H1 (cell line): Measurements from ENCODE around the gene CCDC78. TPM values are rescaled to one million over a fixed set of nuclear protein-coding genes. Genes with fewer than 3 reads are reported as not detected.
A peak's percentile ranks its signal among the peaks of the same experiment; 100 is the strongest.

Experiments used
- CTCF ChIA-PET: fragments of 300-600 bp; sonication (Branson Sonifier 250); formaldehyde crosslinking; loops from one replicate; lab custom pipeline; 2021; ENCODE audit not compliant: partially characterized antibody; lab: Charles Lee
- POLR2A ChIA-PET: fragments of 300-600 bp; sonication (Branson Sonifier 250); formaldehyde crosslinking; loops from one replicate; lab custom pipeline; 2021; ENCODE audit warnings: inconsistent platforms; ENCODE audit not compliant: partially characterized antibody; lab: Charles Lee
- DNase-seq, 2 experiments: peaks; one replicate each; pipeline versions ENCODE4 v3.0.0 to v3.0.0-alpha.2; 2010 to 2022; ENCODE audit warnings: low spot score in 2 of 2, low read depth in 1 of 2, mixed read lengths in 1 of 2
- FAIRE-seq: peaks from 2 replicates; lab custom pipeline; 2011; peaks lifted over from hg19 to GRCh38; lab: Jason Lieb, UNC
- H2AFZ ChIP-seq: 2 replicates; pipeline ENCODE4 v1.8.1; 2012; ENCODE audit warnings: low read length, inconsistent platforms
- H2AK5ac ChIP-seq: 2 replicates; pipeline ENCODE4 v1.6.1; 2013; ENCODE audit warnings: low read depth, low read length
- H2BK120ac ChIP-seq: replicated peaks from 2 replicates; pipeline ENCODE3; 2013; ENCODE audit warnings: low read depth, low read length, inconsistent platforms
- H2BK12ac ChIP-seq: 2 replicates; pipeline ENCODE4 v1.6.1; 2013; ENCODE audit warnings: low read depth, low read length
- H2BK15ac ChIP-seq: 2 replicates; pipeline ENCODE4 v1.6.1; 2013; ENCODE audit warnings: low read length
- H2BK20ac ChIP-seq: 2 replicates; pipeline ENCODE4 v1.6.1; 2013; ENCODE audit warnings: low read length
- H2BK5ac ChIP-seq: 2 replicates; pipeline ENCODE4 v1.6.1; 2013; ENCODE audit warnings: low read depth, low read length
- H3K14ac ChIP-seq: 2 replicates; pipeline ENCODE4 v1.6.1; 2013; ENCODE audit warnings: inconsistent platforms; ENCODE audit not compliant: insufficient read length
- H3K18ac ChIP-seq: 2 replicates; pipeline ENCODE4 v1.6.1; 2013; ENCODE audit warnings: low read length; ENCODE audit errors: extremely low read depth
- H3K23ac ChIP-seq: 2 replicates; pipeline ENCODE4 v1.6.1; 2013; ENCODE audit warnings: inconsistent platforms; ENCODE audit not compliant: insufficient read length
- H3K23me2 ChIP-seq: 2 replicates; pipeline ENCODE4 v1.6.1; 2013; ENCODE audit warnings: low read depth, low read length
- H3K27ac ChIP-seq: 2 replicates; pipeline ENCODE4 v1.6.1; 2011; ENCODE audit warnings: low read depth, low read length, inconsistent platforms
- H3K27me3 ChIP-seq, 4 experiments: replicated peaks in 1 of 4; 1 replicate in 1 of 4; 2 replicates in 3 of 4; pipeline versions ENCODE4 v1.6.1 to v1.8.1; 2011 to 2013; ENCODE audit warnings: low read length in 3 of 4, mild to moderate bottlenecking in 3 of 4, inconsistent platforms in 2 of 4, mixed read lengths in 2 of 4, moderate library complexity in 1 of 4; ENCODE audit not compliant: control insufficient read depth in 3 of 4, insufficient read depth in 3 of 4; ENCODE audit errors: extremely low read depth in 1 of 4
- H3K36me3 ChIP-seq, 4 experiments: 2 replicates each; pipeline versions ENCODE4 v1.6.1 to v1.8.1; 2011 to 2013; ENCODE audit warnings: mild to moderate bottlenecking in 4 of 4, low read length in 3 of 4, moderate library complexity in 2 of 4, control low read depth in 1 of 4, inconsistent platforms in 1 of 4; ENCODE audit not compliant: insufficient read depth in 4 of 4, control insufficient read depth in 2 of 4
- H3K4ac ChIP-seq: replicated peaks from 2 replicates; pipeline ENCODE3; 2013; ENCODE audit warnings: low read length, low read depth, mixed read lengths, inconsistent platforms; ENCODE audit not compliant: insufficient read length
- H3K4me1 ChIP-seq, 4 experiments: replicated peaks in 1 of 4; 1 replicate in 1 of 4; 2 replicates in 3 of 4; pipeline versions ENCODE4 v1.6.1 to v1.8.1; 2011 to 2013; ENCODE audit warnings: low read length in 3 of 4, inconsistent platforms in 2 of 4, mixed read lengths in 1 of 4; ENCODE audit not compliant: insufficient read depth in 4 of 4, control insufficient read depth in 3 of 4
- H3K4me2 ChIP-seq, 2 experiments: 2 replicates each; pipeline versions ENCODE4 v1.6.1 to v1.8.1; 2011 to 2013; ENCODE audit warnings: low read depth in 2 of 2, low read length in 2 of 2, control low read depth in 1 of 2, inconsistent platforms in 1 of 2, mild to moderate bottlenecking in 1 of 2; ENCODE audit not compliant: insufficient read depth in 1 of 2
- H3K4me3 ChIP-seq, 4 experiments: fragments of 200-600, 300-600 bp in 1 of 4; sonication (generic), shearing (Covaris generic), sonication (Bioruptor Twin) in 1 of 4; 2 replicates each; pipeline versions ENCODE4 v1.5.1 to v1.8.1; 2011 to 2016; ENCODE audit warnings: low read length in 4 of 4, low read depth in 3 of 4, control low read depth in 2 of 4, inconsistent platforms in 2 of 4, mild to moderate bottlenecking in 2 of 4, mixed read lengths in 1 of 4, moderate library complexity in 1 of 4; ENCODE audit not compliant: insufficient read depth in 2 of 4; ENCODE audit errors: extremely low read depth in 1 of 4
- H3K56ac ChIP-seq: replicated peaks from 2 replicates; pipeline ENCODE3; 2013; ENCODE audit warnings: low read depth, mild to moderate bottlenecking, mixed read lengths, low read length, inconsistent platforms; ENCODE audit not compliant: insufficient read length
- H3K79me1 ChIP-seq: 2 replicates; pipeline ENCODE4 v1.6.1; 2013; ENCODE audit warnings: low read depth, low read length, control low read depth
- H3K79me2 ChIP-seq, 2 experiments: 2 replicates each; pipeline versions ENCODE4 v1.6.1 to v1.8.1; 2012 to 2013; ENCODE audit warnings: low read length in 2 of 2, mild to moderate bottlenecking in 2 of 2, inconsistent platforms in 1 of 2; ENCODE audit not compliant: insufficient read depth in 2 of 2, control insufficient read depth in 1 of 2
- H3K9ac ChIP-seq, 4 experiments: replicated peaks in 1 of 4; 1 replicate in 1 of 4; 2 replicates in 3 of 4; pipeline versions ENCODE4 v1.6.1 to v1.8.1; 2011 to 2013; ENCODE audit warnings: low read depth in 3 of 4, low read length in 3 of 4, control low read depth in 2 of 4, mild to moderate bottlenecking in 2 of 4, moderate library complexity in 2 of 4, inconsistent platforms in 1 of 4; ENCODE audit errors: extremely low read depth in 1 of 4
- H3K9me3 ChIP-seq, 2 experiments: 2 replicates each; pipeline versions ENCODE4 v1.6.1 to v1.8.1; 2012 to 2013; ENCODE audit warnings: mild to moderate bottlenecking in 2 of 2, moderate library complexity in 2 of 2, control low read depth in 1 of 2, inconsistent platforms in 1 of 2, low read depth in 1 of 2, low read length in 1 of 2, mixed read lengths in 1 of 2; ENCODE audit not compliant: insufficient read depth in 2 of 2
- H4K20me1 ChIP-seq, 2 experiments: replicated peaks in 1 of 2; 2 replicates each; pipeline versions ENCODE3 to v1.8.1; 2011 to 2013; ENCODE audit warnings: inconsistent platforms in 2 of 2, low read length in 2 of 2, mild to moderate bottlenecking in 1 of 2; ENCODE audit not compliant: insufficient read depth in 2 of 2, control insufficient read depth in 1 of 2
- H4K5ac ChIP-seq: 2 replicates; pipeline ENCODE4 v1.6.1; 2013; ENCODE audit warnings: low read length, low read depth, mixed read lengths, inconsistent platforms; ENCODE audit not compliant: insufficient read length
- H4K8ac ChIP-seq: 2 replicates; pipeline ENCODE4 v1.8.0; 2013; ENCODE audit warnings: mild to moderate bottlenecking, moderate library complexity, low read length, inconsistent platforms; ENCODE audit not compliant: insufficient read depth; ENCODE audit errors: extremely low read depth
- H4K91ac ChIP-seq: replicated peaks from 2 replicates; pipeline ENCODE3; 2013; ENCODE audit warnings: low read length, mixed read lengths, inconsistent platforms; ENCODE audit not compliant: insufficient read length
- ASH2L ChIP-seq: fragments of 200-600, 300-600 bp; sonication (generic); IDR thresholded peaks from one replicate; pipeline ENCODE4 v1.7.1; 2017; ENCODE audit warnings: low read length
- GABPA ChIP-seq: IDR thresholded peaks from 2 replicates; pipeline ENCODE4 v1.6.1; 2011; ENCODE audit warnings: mild to moderate bottlenecking, low read length, moderate library complexity, borderline replicate concordance; ENCODE audit not compliant: insufficient read depth
- KDM4A ChIP-seq: IDR thresholded peaks from one replicate; pipeline ENCODE4 v1.7.1; 2012; ENCODE audit warnings: low read depth, mild to moderate bottlenecking, moderate library complexity, low read length, inconsistent platforms; ENCODE audit not compliant: severe bottlenecking
- POU5F1 ChIP-seq: IDR thresholded peaks from 2 replicates; pipeline ENCODE4 v1.6.1; 2011; ENCODE audit warnings: low read depth, mild to moderate bottlenecking, low read length, moderate library complexity
- TAF1 ChIP-seq: IDR thresholded peaks from 2 replicates; pipeline ENCODE4 v1.6.1; 2011; ENCODE audit warnings: mild to moderate bottlenecking, low read depth, low read length
- WGBS, 2 experiments: shearing (Covaris generic) in 1 of 2; methylation state at CpG; one replicate each; pipeline versions ENCODE4 v1.1.6 to v1.1.7; 2013 to 2015; ENCODE audit warnings: low lambda C conversion rate in 2 of 2, mixed read lengths in 2 of 2, inconsistent platforms in 1 of 2, low coverage in 1 of 2, missing lambda C conversion rate in 1 of 2; ENCODE audit not compliant: insufficient replicate concordance in 2 of 2, insufficient coverage in 1 of 2, insufficient read length in 1 of 2; ENCODE audit errors: extremely low coverage in 1 of 2, missing lambda C conversion rate in 1 of 2; 5-methylcytosine and 5-hydroxymethylcytosine counted together
- polyA plus RNA-seq, 7 experiments: library from polyadenylated mRNA; depleted of rRNA in 3 of 7; stranded (reverse) in 5 of 7; unstranded in 2 of 7; fragments of >200 nt in 5 of 7; fragments of 200-250 nt in 2 of 7; gene quantifications; 1 replicate in 5 of 7; 2 replicates in 1 of 7; 4 replicates in 1 of 7; pipeline versions ENCODE4 v1.2.1 to v1.2.3, GENCODE V29; 2011 to 2013; ENCODE audit warnings: missing spikeins in 2 of 7, mixed read lengths in 2 of 7
- total RNA-seq: library from RNA; stranded (reverse); fragmentation: NEBNext Ultra II Directional; extraction: Animal tissue kit (Norgen Biotek cat#: 25700); gene quantifications from 2 replicates; pipeline ENCODE4 v1.2.1, GENCODE V29; 2021

CCDC78 gene
- total and polyA plus RNA-seq, 2 of the 8 experiments (the other 6 are each of a cell fraction or from before 2014, with no cell fraction given): 7.1 to 8.5 TPM

- 0 out of 2 replicates have a peak overlapping the region, but pooled peaks have one; percentile 35 for H2BK5ac ChIP-seq
- TF ChIP-seq ASH2L: no peak
- TF ChIP-seq POU5F1: no peak
- no peak for TF ChIP-seq KDM4A
- TF ChIP-seq GABPA: peak; percentile 65; the same call in 1 of the 2 replicates
- TF ChIP-seq TAF1: 0 out of 2 replicates have a peak, but pooled peaks have one; percentile 29
- 0 out of 2 replicates have a peak overlapping the region, but pooled peaks have one; percentile 72 for H2BK15ac ChIP-seq
- ChIA-PET POLR2A (interaction anchor here (0.8 to 2.2 kb wide), 5 partner anchors 10 to 44 kb away, joined by 3 to 8 read pairs (median 4); partner anchors contain the start of genes CIAO3 and MSLN), CTCF (interaction anchor here (0.6 to 35.8 kb wide), 7 partner anchors 9 to 36 kb away, joined by 3 to 977 read pairs (median 4); partner anchors contain the start of genes ANTKMT, CCDC78, CHTF18 and CIAO3)
- peak overlapping the region; percentile 14 to 40; a peak in 3 of 4 replicates for H3K4me2 ChIP-seq
- no peak overlapping the region for H2AK5ac ChIP-seq
- H3K4ac ChIP-seq: no peak overlapping the region
- no peak overlapping the region for H2BK20ac ChIP-seq
- H3K27me3 ChIP-seq: no peaks in the 10 kb centered on the region
- H3K4me1 ChIP-seq: peaks cover 3 to 12% (median 5%) of the 10 kb centered on the region in 4 experiments; a peak in 5 of 7 replicates
- no peak overlapping the region for H3K23ac ChIP-seq
- H4K20me1 ChIP-seq: no peaks in the 10 kb centered on the region
- no peak overlapping the region for H3K14ac ChIP-seq
- no peaks in the 10 kb centered on the region for H3K79me1 ChIP-seq
- H4K5ac ChIP-seq: no peak overlapping the region
- H4K91ac ChIP-seq: no peak overlapping the region
- no peak overlapping the region for H3K56ac ChIP-seq
- no peak overlapping the region for H3K27ac ChIP-seq
- H2BK120ac ChIP-seq: no peak overlapping the region
- 0 out of 4 replicates have a peak, but pooled peaks cover 0 to 3% of the 10 kb centered on the region in 2 experiments for H3K9me3 ChIP-seq
- H3K36me3 ChIP-seq: no peaks in the 10 kb centered on the region
- H3K23me2 ChIP-seq: no peaks in the 10 kb centered on the region
- 0 out of 2 replicates have a peak overlapping the region, but pooled peaks have one; percentile 60 for H2BK12ac ChIP-seq
- 35% methylated on average over 10 of the region's 10 CpGs; no CpG with 5 or more reads in 1 of the 2 experiments for WGBS, 2 experiments
- no peak overlapping the region for H3K4me3 ChIP-seq
- FAIRE-seq: no peak
- no peak overlapping the region for H2AFZ ChIP-seq
- DNase-seq: no peak
- no peak overlapping the region; the same call in 1 of the 2 replicates for H3K18ac ChIP-seq
- H4K8ac ChIP-seq: no peak overlapping the region
- H3K9ac ChIP-seq: peak overlapping the region in 1 of 4 experiments; percentile 6; a peak in 1 of 7 replicates
- no peaks in the 10 kb centered on the region for H3K79me2 ChIP-seq
These were observed 25.7 kb upstream of the CCDC78 start for GRCh38 chr16:752007-752312.
